H9 (cell line): ENCODE results near the gene ASPG. TPM values are rescaled to one million over a fixed set of nuclear protein-coding genes. Genes with fewer than 3 reads are reported as not detected.

Experiments used
- DNase-seq: peaks from one replicate; pipeline ENCODE4 v3.0.0-alpha.2; 2017
- H2AFZ ChIP-seq: one replicate; pipeline ENCODE4 v1.6.1; 2013; ENCODE audit warnings: mild to moderate bottlenecking, low read length, control low read depth, moderate library complexity
- H2AK5ac ChIP-seq: 2 replicates; pipeline ENCODE4 v1.6.1; 2013; ENCODE audit warnings: low read length, control low read depth, mixed read lengths; ENCODE audit not compliant: insufficient read length
- H2BK120ac ChIP-seq: one replicate; pipeline ENCODE4 v1.6.1; 2013; ENCODE audit warnings: low read depth, mild to moderate bottlenecking, low read length, control low read depth, inconsistent platforms; ENCODE audit not compliant: poor library complexity, severe bottlenecking
- H2BK12ac ChIP-seq: 2 replicates; pipeline ENCODE4 v1.6.1; 2013; ENCODE audit warnings: low read length, control low read depth, mixed read lengths, low read depth; ENCODE audit not compliant: insufficient read length
- H2BK15ac ChIP-seq: 2 replicates; pipeline ENCODE4 v1.6.1; 2013; ENCODE audit warnings: low read depth, low read length, control low read depth
- H2BK20ac ChIP-seq: one replicate; pipeline ENCODE4 v1.6.1; 2013; ENCODE audit warnings: low read depth, mild to moderate bottlenecking, low read length, control low read depth, inconsistent platforms; ENCODE audit not compliant: poor library complexity, severe bottlenecking
- H2BK5ac ChIP-seq: 2 replicates; pipeline ENCODE4 v1.6.1; 2013; ENCODE audit warnings: low read length, control low read depth, mixed read lengths; ENCODE audit not compliant: insufficient read length
- H3K14ac ChIP-seq: 2 replicates; pipeline ENCODE4 v1.6.1; 2013; ENCODE audit warnings: low read length, control low read depth; ENCODE audit not compliant: insufficient read depth
- H3K18ac ChIP-seq: 2 replicates; pipeline ENCODE4 v1.6.1; 2013; ENCODE audit warnings: low read depth, mild to moderate bottlenecking, mixed read lengths, low read length, control low read depth; ENCODE audit not compliant: insufficient read length
- H3K23ac ChIP-seq: 2 replicates; pipeline ENCODE4 v1.6.1; 2013; ENCODE audit warnings: low read length, control low read depth, mixed read lengths, low read depth; ENCODE audit not compliant: insufficient read length
- H3K23me2 ChIP-seq: 2 replicates; pipeline ENCODE4 v1.6.1; 2013; ENCODE audit warnings: low read depth, mild to moderate bottlenecking, mixed read lengths, low read length, control low read depth; ENCODE audit not compliant: insufficient read length, poor library complexity, severe bottlenecking
- H3K27ac ChIP-seq: 2 replicates; pipeline ENCODE4 v1.5.1; 2013; ENCODE audit warnings: low read length, control low read depth, mixed read lengths, low read depth; ENCODE audit not compliant: insufficient read length
- H3K27me3 ChIP-seq: 2 replicates; pipeline ENCODE4 v1.6.1; 2013; ENCODE audit warnings: low read length, control low read depth, inconsistent platforms; ENCODE audit not compliant: insufficient read depth
- H3K4ac ChIP-seq: 2 replicates; pipeline ENCODE4 v1.6.1; 2013; ENCODE audit warnings: low read depth, mild to moderate bottlenecking, control low read depth, inconsistent platforms, low read length, moderate library complexity
- H3K4me1 ChIP-seq: 2 replicates; pipeline ENCODE4 v1.6.1; 2013; ENCODE audit warnings: low read length, control low read depth, inconsistent platforms; ENCODE audit not compliant: insufficient read depth
- H3K4me2 ChIP-seq: 2 replicates; pipeline ENCODE4 v1.6.1; 2013; ENCODE audit warnings: low read length, control low read depth, mixed read lengths; ENCODE audit not compliant: insufficient read length, insufficient read depth
- H3K56ac ChIP-seq: 2 replicates; pipeline ENCODE4 v1.6.1; 2013; ENCODE audit warnings: low read depth, mild to moderate bottlenecking, mixed read lengths, low read length, control low read depth; ENCODE audit not compliant: insufficient read length
- H3K79me1 ChIP-seq: 2 replicates; pipeline ENCODE4 v1.6.1; 2013; ENCODE audit warnings: low read depth, mild to moderate bottlenecking, moderate library complexity, low read length, control low read depth, inconsistent platforms; ENCODE audit not compliant: insufficient read depth, poor library complexity, severe bottlenecking
- H3K79me2 ChIP-seq: 2 replicates; pipeline ENCODE4 v1.6.1; 2013; ENCODE audit warnings: low read length, control low read depth, inconsistent platforms; ENCODE audit not compliant: insufficient read depth
- H3K9ac ChIP-seq: 2 replicates; pipeline ENCODE4 v1.6.1; 2013; ENCODE audit warnings: low read length, control low read depth, mixed read lengths; ENCODE audit not compliant: insufficient read length; ENCODE audit errors: extremely low read depth
- H3K9me3 ChIP-seq: one replicate; pipeline ENCODE4 v1.6.1; 2013; ENCODE audit warnings: low read depth, low read length, inconsistent platforms; ENCODE audit not compliant: control insufficient read depth
- H3T11ph ChIP-seq: one replicate; pipeline ENCODE4 v1.6.1; 2013; ENCODE audit warnings: mild to moderate bottlenecking, low read length, control low read depth, inconsistent platforms
- H4K20me1 ChIP-seq: one replicate; pipeline ENCODE4 v1.6.1; 2013; ENCODE audit not compliant: control insufficient read depth, insufficient read length, insufficient read depth
- H4K5ac ChIP-seq: 2 replicates; pipeline ENCODE4 v1.6.1; 2013; ENCODE audit warnings: low read depth, mild to moderate bottlenecking, mixed read lengths, low read length, control low read depth; ENCODE audit not compliant: insufficient read length
- H4K8ac ChIP-seq: replicated peaks from 2 replicates; pipeline ENCODE4 v1.6.1; 2013; ENCODE audit warnings: low read length, control low read depth, mixed read lengths, low read depth; ENCODE audit not compliant: insufficient read length
- H4K91ac ChIP-seq: 2 replicates; pipeline ENCODE4 v1.6.1; 2013; ENCODE audit warnings: low read depth, mild to moderate bottlenecking, moderate library complexity, mixed read lengths, low read length, control low read depth; ENCODE audit not compliant: insufficient read length
- H3K27ac Mint-ChIP-seq, 3 experiments: 2 replicates in 2 of 3; 3 replicates in 1 of 3; pipeline ENCODE4 v1.8.0; 2020 to 2021; ENCODE audit warnings: mixed read lengths in 3 of 3, mild to moderate bottlenecking in 1 of 3, moderate library complexity in 1 of 3
- H3K27me3 Mint-ChIP-seq: 2 replicates; pipeline ENCODE4 v1.8.0; 2021; ENCODE audit warnings: low read depth, mild to moderate bottlenecking, moderate library complexity, mixed read lengths
- H3K36me3 Mint-ChIP-seq, 3 experiments: 2 replicates in 2 of 3; 3 replicates in 1 of 3; pipeline ENCODE4 v1.8.0; 2020 to 2021; ENCODE audit warnings: low read depth in 3 of 3, mixed read lengths in 3 of 3; ENCODE audit not compliant: insufficient read depth in 1 of 3
- H3K4me1 Mint-ChIP-seq, 2 experiments: 2 replicates each; pipeline ENCODE4 v1.8.0; 2020; ENCODE audit warnings: mixed read lengths in 2 of 2
- H3K4me3 Mint-ChIP-seq, 2 experiments: 2 replicates in 1 of 2; 3 replicates in 1 of 2; pipeline ENCODE4 v1.8.0; 2020 to 2021; ENCODE audit warnings: mild to moderate bottlenecking in 2 of 2, mixed read lengths in 2 of 2, moderate library complexity in 1 of 2
- H3K9me3 Mint-ChIP-seq, 2 experiments: 2 replicates in 1 of 2; 3 replicates in 1 of 2; pipeline ENCODE4 v1.8.0; 2020; ENCODE audit warnings: mild to moderate bottlenecking in 2 of 2, mixed read lengths in 2 of 2, moderate library complexity in 1 of 2
- CTCF ChIP-seq: fragments of 200-600 bp; sonication (generic); conservative IDR thresholded peaks from 3 replicates; pipeline ENCODE4 v1.8.0; 2021; ENCODE audit warnings: antibody characterized with exemption, mild to moderate bottlenecking
- WGBS: extraction: QIAGEN DNeasy Blood & Tissue Kit; methylation state at CpG from one replicate; pipeline ENCODE4 v1.1.7; 2013; ENCODE audit warnings: missing lambda C conversion rate, low lambda C conversion rate, mixed read lengths; ENCODE audit not compliant: insufficient read length; ENCODE audit errors: extremely low coverage; 5-methylcytosine and 5-hydroxymethylcytosine counted together
- total RNA-seq: library from RNA; stranded (reverse); gene quantifications from 2 replicates; pipeline ENCODE4 v1.2.1, GENCODE V29; 2021

The ASPG gene
- total RNA-seq, 1 experiment from 2014 or later: 0.33 TPM

GRCh38 chr14:104123879-104124278 is 38.4 kb downstream of the ASPG start:
- no peak for DNase-seq
- H2AK5ac ChIP-seq: no peak overlapping the region
- no peak overlapping the region for H3K4ac ChIP-seq
- no peak overlapping the region for H3K18ac ChIP-seq
- Mint-ChIP-seq H3K27me3 (peaks cover 44% of the 10 kb centered on the region), H3K4me3 (no peak overlapping the region), H3K36me3 (peaks cover 0 to 11% (median 5%) of the 10 kb centered on the region in 3 experiments; a peak in 3 of 7 replicates), H3K4me1 (peaks cover 3 to 5% of the 10 kb centered on the region in 2 experiments; a peak in 3 of 4 replicates), H3K27ac (no peak overlapping the region), H3K9me3 (peaks cover 31 to 39% of the 10 kb centered on the region in 2 experiments)
- no peak overlapping the region for H4K5ac ChIP-seq
- no peak overlapping the region for H2BK5ac ChIP-seq
- H3K27me3 ChIP-seq: no peaks in the 10 kb centered on the region
- H3K4me1 ChIP-seq: no peaks in the 10 kb centered on the region; the same call in 1 of the 2 replicates
- no peak overlapping the region for H2BK12ac ChIP-seq
- no peaks in the 10 kb centered on the region for H3K9me3 ChIP-seq
- no peak overlapping the region for H2BK15ac ChIP-seq
- H3K56ac ChIP-seq: no peak overlapping the region
- H4K91ac ChIP-seq: no peak overlapping the region
- H2BK20ac ChIP-seq: no peak overlapping the region
- no peak overlapping the region for H3K27ac ChIP-seq
- no peak overlapping the region for H4K8ac ChIP-seq
- TF ChIP-seq CTCF: no peak
- no peaks in the 10 kb centered on the region for H4K20me1 ChIP-seq
- no peaks in the 10 kb centered on the region for H3K23me2 ChIP-seq
- H3K23ac ChIP-seq: no peak overlapping the region
- H3K14ac ChIP-seq: no peak overlapping the region
- H3T11ph ChIP-seq: no peak overlapping the region
- no peak overlapping the region for H3K4me2 ChIP-seq
- H3K79me1 ChIP-seq: no peaks in the 10 kb centered on the region
- no peak overlapping the region for H2AFZ ChIP-seq
- H2BK120ac ChIP-seq: no peak overlapping the region
- no CpG with 5 or more reads among the region's 1 CpG for whole genome bisulfite sequencing
- H3K9ac ChIP-seq: no peak overlapping the region
- H3K79me2 ChIP-seq: no peaks in the 10 kb centered on the region
